GM12872 (cell line): ENCODE results near the gene RALGPS1.

ENCODE experiments used
- CTCF ChIP-seq: IDR thresholded peaks from 3 replicates; pipeline ENCODE4 v1.5.1; 2011; ENCODE audit warnings: low read depth, mild to moderate bottlenecking, low read length, moderate library complexity; ENCODE audit not compliant: insufficient read depth

The RALGPS1 gene

GRCh38 chr9:127148014-127148413, 233.4 kb downstream of the RALGPS1 start:
- TF ChIP-seq CTCF = no peak

GRCh38 chr9:127149010-127149409, 234.4 kb downstream of the RALGPS1 start:
- TF ChIP-seq CTCF = no peak

- TF ChIP-seq CTCF = no peak
These were observed 235.1 kb downstream of the RALGPS1 start for GRCh38 chr9:127149463-127150390.

GRCh38 chr9:127153501-127153900, 238.9 kb downstream of the RALGPS1 start:
- no peak for TF ChIP-seq CTCF

- no peak for TF ChIP-seq CTCF
These were observed 239.4 kb downstream of the RALGPS1 start for GRCh38 chr9:127154003-127154389.

GRCh38 chr9:127154390-127155191, 240.0 kb downstream of the RALGPS1 start:
- no peak for TF ChIP-seq CTCF

- TF ChIP-seq CTCF = no peak
These were observed 240.9 kb downstream of the RALGPS1 start for GRCh38 chr9:127155314-127155960.
